Measurements from ENCODE around the gene MFAP3.

MFAP3 gene

DNA sequence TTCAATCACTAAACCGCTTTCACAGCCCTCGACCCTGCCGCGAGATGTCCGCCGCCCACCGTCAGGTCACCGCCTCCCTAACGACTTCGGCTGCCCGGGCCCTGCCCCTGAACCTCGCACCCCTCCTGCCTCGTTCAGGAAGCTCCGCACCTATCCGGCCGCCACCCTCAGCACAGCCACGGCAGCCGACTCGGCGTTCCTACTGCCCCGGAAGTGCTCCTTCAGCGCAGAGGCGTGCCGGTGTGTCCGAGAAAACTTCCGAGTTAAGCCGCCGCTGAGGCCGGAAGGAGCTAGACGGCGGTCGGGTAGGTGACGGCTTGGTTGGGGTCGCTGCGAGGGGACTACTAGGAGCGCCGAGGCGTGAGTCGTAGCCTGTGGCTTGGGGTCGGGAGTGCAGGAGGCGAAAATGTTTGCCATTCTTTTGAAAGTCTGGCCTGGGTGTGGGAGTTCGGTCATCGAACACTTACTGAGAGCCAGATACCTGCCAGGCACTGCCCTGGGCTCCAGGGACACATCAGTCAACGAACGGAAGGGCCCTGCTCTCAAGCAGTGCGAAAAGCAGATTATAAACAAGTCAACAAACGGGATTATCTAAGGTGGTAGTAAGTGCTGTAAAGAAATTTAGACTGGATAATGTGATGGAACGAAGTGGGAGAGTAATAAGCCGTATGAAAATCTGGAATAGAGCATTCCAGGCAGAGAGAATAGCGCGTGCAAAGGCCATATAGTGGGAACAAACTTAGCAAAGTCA lies at the start of gene MFAP3, which contains the start of gene FAM114A2:
Gene MFAP3 (plus strand): TSS at position 261 of the 751 bp plus-strand sequence. CDS start 10,756 bp downstream, outside the sequence.
Gene FAM114A2 (minus strand): TSS at position 204 of the 751 bp plus-strand sequence. CDS start 3,957 bp downstream, outside the sequence.
- TF ChIP-seq, protein P1, sequence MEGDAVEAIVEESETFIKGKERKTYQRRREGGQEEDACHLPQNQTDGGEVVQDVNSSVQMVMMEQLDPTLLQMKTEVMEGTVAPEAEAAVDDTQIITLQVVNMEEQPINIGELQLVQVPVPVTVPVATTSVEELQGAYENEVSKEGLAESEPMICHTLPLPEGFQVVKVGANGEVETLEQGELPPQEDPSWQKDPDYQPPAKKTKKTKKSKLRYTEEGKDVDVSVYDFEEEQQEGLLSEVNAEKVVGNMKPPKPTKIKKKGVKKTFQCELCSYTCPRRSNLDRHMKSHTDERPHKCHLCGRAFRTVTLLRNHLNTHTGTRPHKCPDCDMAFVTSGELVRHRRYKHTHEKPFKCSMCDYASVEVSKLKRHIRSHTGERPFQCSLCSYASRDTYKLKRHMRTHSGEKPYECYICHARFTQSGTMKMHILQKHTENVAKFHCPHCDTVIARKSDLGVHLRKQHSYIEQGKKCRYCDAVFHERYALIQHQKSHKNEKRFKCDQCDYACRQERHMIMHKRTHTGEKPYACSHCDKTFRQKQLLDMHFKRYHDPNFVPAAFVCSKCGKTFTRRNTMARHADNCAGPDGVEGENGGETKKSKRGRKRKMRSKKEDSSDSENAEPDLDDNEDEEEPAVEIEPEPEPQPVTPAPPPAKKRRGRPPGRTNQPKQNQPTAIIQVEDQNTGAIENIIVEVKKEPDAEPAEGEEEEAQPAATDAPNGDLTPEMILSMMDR (IDR thresholded peaks at IDR 0.05; ENCODE audit: insufficient read depth, missing control alignments), result no peak
- FAIRE-seq (no peak), DNase-seq (ENCODE audit: insufficient read length, low spot score) (peak; percentile 54)

- no peak for DNase-seq (ENCODE audit: insufficient read length, low spot score)
- no peak for FAIRE-seq
- TF ChIP-seq, protein P1 (IDR thresholded peaks at IDR 0.05; ENCODE audit: insufficient read depth, missing control alignments), result no peak
Measured at GRCh38 chr5:153991168-153991567, 47.6 kb upstream of the MFAP3 start.

GRCh38 chr5:153998010-153998409 lies 40.8 kb upstream of the MFAP3 start:
- FAIRE-seq, result no peak
- no peak for DNase-seq (ENCODE audit: insufficient read length, low spot score)
- TF ChIP-seq, protein P1 (IDR thresholded peaks at IDR 0.05; ENCODE audit: insufficient read depth, missing control alignments), result no peak

DNA sequence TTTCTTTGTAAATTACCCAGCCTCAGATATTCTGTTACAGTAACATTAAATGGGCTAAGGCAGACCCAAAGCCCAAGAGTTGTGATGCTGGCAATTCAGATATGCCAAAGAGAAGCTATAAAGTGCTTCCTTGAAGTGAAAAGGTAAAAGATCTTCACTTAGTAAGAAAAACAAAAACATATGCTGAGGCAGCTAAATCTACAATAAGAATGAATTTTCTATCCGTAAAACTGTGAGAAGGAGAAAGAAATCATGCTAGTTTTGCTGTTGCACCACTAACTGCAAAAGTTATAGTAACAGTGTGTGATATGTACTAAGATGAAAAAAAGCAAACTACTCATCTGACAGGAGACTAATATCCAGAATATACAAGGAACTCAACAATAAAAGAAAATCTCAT lies 40.0 kb upstream of the MFAP3 start:
- DNase-seq (ENCODE audit: insufficient read length, low spot score) (no peak), FAIRE-seq (no peak)
- TF ChIP-seq, protein P1 (IDR thresholded peaks at IDR 0.05; ENCODE audit: insufficient read depth, missing control alignments), result no peak

DNA sequence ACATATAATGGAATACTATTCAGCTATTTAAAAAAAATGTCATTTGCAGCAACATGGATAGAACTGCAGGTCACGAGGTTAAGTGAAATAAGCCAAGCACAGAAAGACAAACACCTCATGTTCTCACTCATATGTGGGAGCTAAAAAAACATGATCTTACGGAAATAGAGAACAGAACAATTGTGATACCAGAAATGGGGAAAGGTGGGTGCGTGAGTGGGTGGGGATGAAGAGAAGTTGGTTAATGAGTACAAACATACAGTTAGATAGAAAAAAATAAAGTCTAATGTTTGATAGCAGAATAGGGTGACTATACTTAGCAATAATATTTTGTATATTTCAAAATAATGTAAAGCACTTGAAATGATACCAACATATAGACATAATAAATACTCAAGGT lies 38.8 kb upstream of the MFAP3 start:
- DNase-seq (ENCODE audit: insufficient read length, low spot score) (no peak), FAIRE-seq (no peak)
- TF ChIP-seq, protein P1 (IDR thresholded peaks at IDR 0.05; ENCODE audit: insufficient read depth, missing control alignments), result no peak

GRCh38 chr5:154000703-154001102 lies 38.1 kb upstream of the MFAP3 start:
- no peak for FAIRE-seq
- TF ChIP-seq, protein P1 (IDR thresholded peaks at IDR 0.05; ENCODE audit: insufficient read depth, missing control alignments), result no peak
- no peak for DNase-seq (ENCODE audit: insufficient read length, low spot score)

DNA sequence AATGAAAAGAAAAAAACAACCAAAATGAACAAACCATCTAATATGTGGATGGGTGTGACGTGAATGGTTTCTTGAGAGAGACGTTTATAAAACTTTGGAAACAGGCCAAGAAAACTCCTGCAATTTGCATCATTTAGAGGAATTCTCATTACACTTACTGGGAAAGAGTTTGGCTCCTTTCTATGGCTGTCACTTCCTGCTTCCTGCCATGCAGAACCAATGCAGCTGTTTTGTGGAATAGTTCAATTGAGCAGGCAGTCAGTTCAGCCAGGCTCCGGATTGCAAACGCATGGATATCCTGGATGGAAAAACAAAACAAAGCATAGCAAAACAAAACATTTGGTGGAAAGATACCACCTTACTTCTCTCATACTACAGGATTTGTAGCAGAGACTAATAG lies 36.7 kb upstream of the MFAP3 start:
- DNase-seq (ENCODE audit: insufficient read length, low spot score) (no peak), FAIRE-seq (no peak)
- TF ChIP-seq, protein P1 (IDR thresholded peaks at IDR 0.05; ENCODE audit: insufficient read depth, missing control alignments), result no peak

Data from D721Med (cell line).